Measurements from ENCODE around the gene PTPRB. TPM values are rescaled to one million over a fixed set of nuclear protein-coding genes. Genes with fewer than 3 reads are reported as not detected.

PTPRB gene
- polyA plus RNA-seq, 3 donors = not detected

DNA sequence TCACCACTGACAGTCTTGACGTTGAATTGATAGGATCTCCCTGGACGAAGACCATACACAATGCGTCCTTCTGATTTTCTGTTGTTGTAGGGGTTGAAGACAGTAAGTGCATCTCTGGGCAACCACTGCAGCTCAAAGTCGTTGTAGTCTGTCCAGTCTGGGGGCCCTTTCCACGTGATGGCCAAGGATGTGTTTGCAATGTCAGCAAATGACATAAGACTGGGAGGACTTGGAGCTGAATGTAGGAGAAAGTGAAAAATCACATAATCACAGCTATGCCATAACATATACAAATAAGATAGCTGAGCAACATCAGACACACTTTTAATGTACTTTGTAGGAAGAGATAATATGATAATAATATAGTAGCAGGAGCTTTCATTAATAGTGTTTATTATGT lies 77.8 kb downstream of the PTPRB start:
- Histone ChIP-seq H3K9ac (ENCODE audit: insufficient read depth, low read length, poor library complexity, severe bottlenecking) (no peak overlapping the region), H3K4me2 (replicated peaks; ENCODE audit: extremely low read depth, low read length, poor library complexity, severe bottlenecking) (no peak overlapping the region), H3K4me3 (replicated peaks in 1 of 3; ENCODE audit: low read depth in 2 of 3, low read length in 3 of 3) (no peak overlapping the region), H3K27ac (ENCODE audit: low read depth in 1 of 2, low read length in 2 of 2) (no peak overlapping the region), H3K36me3 (replicated peaks in 1 of 2; ENCODE audit: control insufficient read depth in 1 of 2, insufficient read depth in 2 of 2, low read length in 2 of 2) (no peaks in the 10 kb centered on the region), H3K4me1 (ENCODE audit: control insufficient read depth in 1 of 2, insufficient read depth in 2 of 2, low read length in 2 of 2) (no peaks in the 10 kb centered on the region), H4K20me1 (ENCODE audit: insufficient read depth, low read length) (no peaks in the 10 kb centered on the region), H2AFZ (ENCODE audit: insufficient read depth, low read depth, low read length, poor library complexity, severe bottlenecking) (no peak overlapping the region), H3K79me2 (ENCODE audit: insufficient read depth, low read length) (no peaks in the 10 kb centered on the region), H3K27me3 (ENCODE audit: control insufficient read depth in 2 of 2, insufficient read depth in 2 of 2, low read length in 2 of 2) (no peaks in the 10 kb centered on the region), H3K9me3 (replicated peaks in 1 of 2; ENCODE audit: control insufficient read depth in 1 of 2, insufficient read depth in 1 of 2, low read length in 2 of 2) (no peaks in the 10 kb centered on the region)
- Mint-ChIP-seq H3K27ac (peak overlapping the region in 1 of 7 donors; percentile 45), H3K36me3 (no peaks in the 10 kb centered on the region), H3K9me3 (peaks cover 0 to 2% (median 0%) of the 10 kb centered on the region in 7 donors), H3K4me3 (no peak overlapping the region), H3K4me1 (peaks cover 2% of the 10 kb centered on the region), H3K27me3 (ENCODE audit: low read depth in 3 of 3) (peaks cover 1 to 16% (median 3%) of the 10 kb centered on the region in 3 donors)
- DNase-seq = no peak
- intact Hi-C loops (cut with micrococcal nuclease) = no loop called here
- 86% methylated on average over 3 of the region's 5 CpGs for WGBS (ENCODE audit: insufficient coverage)
- TF ChIP-seq, protein P1, sequence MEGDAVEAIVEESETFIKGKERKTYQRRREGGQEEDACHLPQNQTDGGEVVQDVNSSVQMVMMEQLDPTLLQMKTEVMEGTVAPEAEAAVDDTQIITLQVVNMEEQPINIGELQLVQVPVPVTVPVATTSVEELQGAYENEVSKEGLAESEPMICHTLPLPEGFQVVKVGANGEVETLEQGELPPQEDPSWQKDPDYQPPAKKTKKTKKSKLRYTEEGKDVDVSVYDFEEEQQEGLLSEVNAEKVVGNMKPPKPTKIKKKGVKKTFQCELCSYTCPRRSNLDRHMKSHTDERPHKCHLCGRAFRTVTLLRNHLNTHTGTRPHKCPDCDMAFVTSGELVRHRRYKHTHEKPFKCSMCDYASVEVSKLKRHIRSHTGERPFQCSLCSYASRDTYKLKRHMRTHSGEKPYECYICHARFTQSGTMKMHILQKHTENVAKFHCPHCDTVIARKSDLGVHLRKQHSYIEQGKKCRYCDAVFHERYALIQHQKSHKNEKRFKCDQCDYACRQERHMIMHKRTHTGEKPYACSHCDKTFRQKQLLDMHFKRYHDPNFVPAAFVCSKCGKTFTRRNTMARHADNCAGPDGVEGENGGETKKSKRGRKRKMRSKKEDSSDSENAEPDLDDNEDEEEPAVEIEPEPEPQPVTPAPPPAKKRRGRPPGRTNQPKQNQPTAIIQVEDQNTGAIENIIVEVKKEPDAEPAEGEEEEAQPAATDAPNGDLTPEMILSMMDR (IDR thresholded peaks at IDR 0.05) = no peak

DNA sequence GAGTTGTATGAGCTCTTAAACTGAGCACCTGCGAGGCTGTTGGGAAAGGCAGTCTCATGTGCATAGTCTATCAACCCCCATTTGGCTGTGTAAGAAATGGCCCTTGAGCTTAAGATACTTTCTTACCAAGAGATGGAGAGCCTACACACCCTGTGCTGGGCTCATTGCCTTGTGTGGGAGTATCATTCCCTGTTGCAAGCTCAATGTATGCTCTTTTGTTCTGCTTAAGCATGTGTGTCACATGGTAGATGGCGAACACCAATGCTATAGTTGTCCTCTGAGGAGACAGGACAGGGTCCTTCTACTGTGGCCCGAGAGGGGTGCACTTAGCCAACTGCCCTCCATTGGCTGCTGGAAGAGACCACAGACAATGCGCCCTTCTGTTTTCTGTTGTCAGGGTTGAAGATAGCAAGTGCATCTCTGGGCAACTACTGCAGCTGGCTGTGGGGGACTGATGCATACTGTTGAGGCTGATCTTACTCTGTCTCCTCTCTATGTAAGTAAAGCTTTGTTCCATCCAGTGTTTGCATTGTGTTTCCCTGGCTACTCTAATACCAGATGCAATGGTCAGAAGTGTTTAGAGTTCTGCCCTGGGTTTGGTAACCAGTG lies 79.5 kb downstream of the PTPRB start:
- H3K4me1 Mint-ChIP-seq = no peaks in the 10 kb centered on the region
- Histone ChIP-seq H3K27me3 (ENCODE audit: control insufficient read depth in 2 of 2, insufficient read depth in 2 of 2, low read length in 2 of 2) (no peaks in the 10 kb centered on the region), H3K4me1 (ENCODE audit: control insufficient read depth in 1 of 2, insufficient read depth in 2 of 2, low read length in 2 of 2) (no peaks in the 10 kb centered on the region), H3K79me2 (ENCODE audit: insufficient read depth, low read length) (no peaks in the 10 kb centered on the region), H2AFZ (ENCODE audit: insufficient read depth, low read depth, low read length, poor library complexity, severe bottlenecking) (no peak overlapping the region), H3K36me3 (replicated peaks in 1 of 2; ENCODE audit: control insufficient read depth in 1 of 2, insufficient read depth in 2 of 2, low read length in 2 of 2) (no peaks in the 10 kb centered on the region), H3K27ac (ENCODE audit: low read depth in 1 of 2, low read length in 2 of 2) (no peak overlapping the region), H3K4me3 (replicated peaks in 1 of 3; ENCODE audit: low read depth in 2 of 3, low read length in 3 of 3) (no peak overlapping the region), H3K4me2 (replicated peaks; ENCODE audit: extremely low read depth, low read length, poor library complexity, severe bottlenecking) (no peak overlapping the region), H3K9me3 (replicated peaks in 1 of 2; ENCODE audit: control insufficient read depth in 1 of 2, insufficient read depth in 1 of 2, low read length in 2 of 2) (no peaks in the 10 kb centered on the region), H4K20me1 (ENCODE audit: insufficient read depth, low read length) (no peaks in the 10 kb centered on the region), H3K9ac (ENCODE audit: insufficient read depth, low read length, poor library complexity, severe bottlenecking) (no peak overlapping the region)
- no peaks in the 10 kb centered on the region for H3K36me3 Mint-ChIP-seq
- no peak overlapping the region for H3K4me3 Mint-ChIP-seq
- TF ChIP-seq, protein P1 (IDR thresholded peaks at IDR 0.05) = no peak
- intact Hi-C loops (cut with micrococcal nuclease) = no loop called here
- H3K27me3 Mint-ChIP-seq (ENCODE audit: low read depth in 3 of 3) = peaks cover 0 to 9% (median 0%) of the 10 kb centered on the region in 3 donors
- H3K27ac Mint-ChIP-seq = no peak overlapping the region
- peaks cover 0 to 2% (median 0%) of the 10 kb centered on the region in 7 donors for H3K9me3 Mint-ChIP-seq
- no peak for DNase-seq
- WGBS (ENCODE audit: insufficient coverage) = 96% methylated on average over 3 of the region's 4 CpGs
